ACC112 (cell line): ENCODE measurements around the gene CDC42BPA.

Source experiments
- H2AFZ ChIP-seq: fragments of 200-600 bp; sonication (generic); one replicate; pipeline ENCODE4 v1.6.0; 2017; ENCODE audit warnings: antibody characterized with exemption, low read length; ENCODE audit not compliant: unreplicated experiment
- H3K27ac ChIP-seq: fragments of 200-600 bp; sonication (generic); 2 replicates; pipeline ENCODE4 v1.5.1; 2014; ENCODE audit warnings: low read depth, mild to moderate bottlenecking, antibody characterized with exemption, low read length, moderate library complexity
- H3K27me3 ChIP-seq: fragments of 200-600 bp; sonication (generic); 2 replicates; pipeline ENCODE4 v1.6.1; 2014; ENCODE audit warnings: mild to moderate bottlenecking, antibody characterized with exemption, low read length, moderate library complexity, mixed read lengths; ENCODE audit not compliant: insufficient read depth
- H3K36me3 ChIP-seq: fragments of 200-600 bp; sonication (generic); 2 replicates; pipeline ENCODE4 v1.6.1; 2016; ENCODE audit warnings: mild to moderate bottlenecking, antibody characterized with exemption, low read length, moderate library complexity, mixed read lengths; ENCODE audit not compliant: insufficient read depth
- H3K4me1 ChIP-seq: fragments of 200-600 bp; sonication (generic); one replicate; pipeline ENCODE4 v1.6.1; 2016; ENCODE audit warnings: low read length, mixed read lengths; ENCODE audit not compliant: insufficient read depth, unreplicated experiment, control insufficient read depth
- H3K4me3 ChIP-seq: fragments of 200-600 bp; sonication (generic); 2 replicates; pipeline ENCODE4 v1.5.1; 2014; ENCODE audit warnings: mild to moderate bottlenecking, low read depth, low read length
- H3K79me2 ChIP-seq: fragments of 200-600 bp; sonication (generic); one replicate; pipeline ENCODE4 v1.6.0; 2016; ENCODE audit warnings: low read length; ENCODE audit not compliant: control insufficient read depth, unreplicated experiment, insufficient read depth

Gene CDC42BPA

GRCh38 chr1:227333423-227333822, 15.1 kb upstream of the CDC42BPA start:
- Histone ChIP-seq H2AFZ (no peak overlapping the region), H3K4me1 (no peaks in the 10 kb centered on the region), H3K79me2 (no peaks in the 10 kb centered on the region), H3K27ac (no peak overlapping the region), H3K36me3 (no peaks in the 10 kb centered on the region), H3K27me3 (no peaks in the 10 kb centered on the region), H3K4me3 (no peak overlapping the region)

- H3K79me2 ChIP-seq, result no peaks in the 10 kb centered on the region
- H3K4me1 ChIP-seq, result no peaks in the 10 kb centered on the region
- no peaks in the 10 kb centered on the region for H3K36me3 ChIP-seq
- no peak overlapping the region for H2AFZ ChIP-seq
- H3K27me3 ChIP-seq, result no peaks in the 10 kb centered on the region
- H3K4me3 ChIP-seq, result no peak overlapping the region
- H3K27ac ChIP-seq, result no peak overlapping the region
Measured at GRCh38 chr1:227330279-227331076, 12.2 kb upstream of the CDC42BPA start.

GRCh38 chr1:227328405-227329019, 10.2 kb upstream of the CDC42BPA start:
- Histone ChIP-seq H3K27ac (no peak overlapping the region), H3K4me3 (no peak overlapping the region), H3K27me3 (no peaks in the 10 kb centered on the region), H3K36me3 (no peaks in the 10 kb centered on the region), H3K4me1 (no peaks in the 10 kb centered on the region), H3K79me2 (no peaks in the 10 kb centered on the region), H2AFZ (no peak overlapping the region)

- Histone ChIP-seq H3K4me3 (no peak overlapping the region), H3K79me2 (no peaks in the 10 kb centered on the region), H3K36me3 (no peaks in the 10 kb centered on the region), H3K4me1 (no peaks in the 10 kb centered on the region), H3K27me3 (no peaks in the 10 kb centered on the region), H3K27ac (no peak overlapping the region), H2AFZ (no peak overlapping the region)
Measured at GRCh38 chr1:227325156-227325555, 6.9 kb upstream of the CDC42BPA start.

- no peaks in the 10 kb centered on the region for H3K36me3 ChIP-seq
- no peak overlapping the region for H3K27ac ChIP-seq
- H3K27me3 ChIP-seq, result no peaks in the 10 kb centered on the region
- no peak overlapping the region for H3K4me3 ChIP-seq
- no peak overlapping the region for H2AFZ ChIP-seq
- H3K4me1 ChIP-seq, result no peaks in the 10 kb centered on the region
- H3K79me2 ChIP-seq, result no peaks in the 10 kb centered on the region
Measured at GRCh38 chr1:227323967-227324268, 5.6 kb upstream of the CDC42BPA start.

- Histone ChIP-seq H3K4me3 (no peak overlapping the region), H2AFZ (no peak overlapping the region), H3K27ac (no peak overlapping the region), H3K36me3 (no peaks in the 10 kb centered on the region), H3K27me3 (no peaks in the 10 kb centered on the region), H3K4me1 (no peaks in the 10 kb centered on the region), H3K79me2 (no peaks in the 10 kb centered on the region)
Measured at GRCh38 chr1:227323171-227323966, 5.1 kb upstream of the CDC42BPA start.

GRCh38 chr1:227322376-227322775, 4.1 kb upstream of the CDC42BPA start:
- Histone ChIP-seq H3K36me3 (no peaks in the 10 kb centered on the region), H3K4me3 (no peak overlapping the region), H3K4me1 (no peaks in the 10 kb centered on the region), H2AFZ (no peak overlapping the region), H3K27ac (no peak overlapping the region), H3K27me3 (no peaks in the 10 kb centered on the region), H3K79me2 (no peaks in the 10 kb centered on the region)

GRCh38 chr1:227321035-227321434, 2.7 kb upstream of the CDC42BPA start:
- no peak overlapping the region for H2AFZ ChIP-seq
- no peaks in the 10 kb centered on the region for H3K27me3 ChIP-seq
- H3K36me3 ChIP-seq, result no peaks in the 10 kb centered on the region
- peaks cover 12% of the 10 kb centered on the region for H3K79me2 ChIP-seq
- no peak overlapping the region for H3K27ac ChIP-seq
- H3K4me1 ChIP-seq, result no peaks in the 10 kb centered on the region
- no peak overlapping the region for H3K4me3 ChIP-seq

GRCh38 chr1:227320476-227320875, 2.2 kb upstream of the CDC42BPA start:
- H3K27ac ChIP-seq, result no peak overlapping the region
- no peaks in the 10 kb centered on the region for H3K4me1 ChIP-seq
- H2AFZ ChIP-seq, result no peak overlapping the region
- H3K27me3 ChIP-seq, result no peaks in the 10 kb centered on the region
- peaks cover 18% of the 10 kb centered on the region for H3K79me2 ChIP-seq
- no peaks in the 10 kb centered on the region for H3K36me3 ChIP-seq
- no peak overlapping the region for H3K4me3 ChIP-seq

GRCh38 chr1:227318853-227319607, 738 bp upstream of the CDC42BPA start:
- no peaks in the 10 kb centered on the region for H3K36me3 ChIP-seq
- peak overlapping the region; percentile 91 for H2AFZ ChIP-seq
- H3K27me3 ChIP-seq, result no peaks in the 10 kb centered on the region
- H3K4me1 ChIP-seq, result no peaks in the 10 kb centered on the region
- H3K27ac ChIP-seq, result 0 out of 2 replicates have a peak overlapping the region, but pooled peaks have one; percentile 5
- H3K4me3 ChIP-seq, result peak overlapping the region; percentile 87
- H3K79me2 ChIP-seq, result peaks cover 32% of the 10 kb centered on the region
